ENCODE results near the gene RAP1A.
A peak's percentile ranks its signal among the peaks of the same experiment; 100 is the strongest.

DNA sequence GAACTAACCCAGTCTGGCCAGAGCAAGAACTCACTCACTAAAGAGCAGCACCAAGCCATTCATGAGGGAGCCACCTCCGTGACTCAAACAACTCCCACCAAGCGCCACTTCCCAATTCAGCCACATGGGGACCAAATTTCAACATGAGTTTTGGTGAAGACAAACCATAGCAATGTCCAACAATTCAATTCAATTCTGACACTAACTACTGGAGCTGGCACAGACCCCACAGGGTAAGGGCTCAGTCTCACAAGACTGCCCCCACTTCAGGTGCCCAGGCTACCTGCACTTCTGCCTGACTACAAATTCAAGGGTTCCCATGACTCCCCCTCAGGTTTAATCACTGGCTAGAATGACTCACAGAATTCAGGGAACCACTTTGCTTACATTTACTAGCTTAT, 48.8 kb upstream of the RAP1A start:
- TF ChIP-seq EGR1 (IDR thresholded peaks at IDR 0.05; ENCODE audit: low read depth in 2 of 2): no peak
- TF ChIP-seq, protein P1, sequence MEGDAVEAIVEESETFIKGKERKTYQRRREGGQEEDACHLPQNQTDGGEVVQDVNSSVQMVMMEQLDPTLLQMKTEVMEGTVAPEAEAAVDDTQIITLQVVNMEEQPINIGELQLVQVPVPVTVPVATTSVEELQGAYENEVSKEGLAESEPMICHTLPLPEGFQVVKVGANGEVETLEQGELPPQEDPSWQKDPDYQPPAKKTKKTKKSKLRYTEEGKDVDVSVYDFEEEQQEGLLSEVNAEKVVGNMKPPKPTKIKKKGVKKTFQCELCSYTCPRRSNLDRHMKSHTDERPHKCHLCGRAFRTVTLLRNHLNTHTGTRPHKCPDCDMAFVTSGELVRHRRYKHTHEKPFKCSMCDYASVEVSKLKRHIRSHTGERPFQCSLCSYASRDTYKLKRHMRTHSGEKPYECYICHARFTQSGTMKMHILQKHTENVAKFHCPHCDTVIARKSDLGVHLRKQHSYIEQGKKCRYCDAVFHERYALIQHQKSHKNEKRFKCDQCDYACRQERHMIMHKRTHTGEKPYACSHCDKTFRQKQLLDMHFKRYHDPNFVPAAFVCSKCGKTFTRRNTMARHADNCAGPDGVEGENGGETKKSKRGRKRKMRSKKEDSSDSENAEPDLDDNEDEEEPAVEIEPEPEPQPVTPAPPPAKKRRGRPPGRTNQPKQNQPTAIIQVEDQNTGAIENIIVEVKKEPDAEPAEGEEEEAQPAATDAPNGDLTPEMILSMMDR (IDR thresholded peaks at IDR 0.05; ENCODE audit: low read depth, low read length, missing input control): peak; percentile 22
- TF ChIP-seq, protein P2, sequence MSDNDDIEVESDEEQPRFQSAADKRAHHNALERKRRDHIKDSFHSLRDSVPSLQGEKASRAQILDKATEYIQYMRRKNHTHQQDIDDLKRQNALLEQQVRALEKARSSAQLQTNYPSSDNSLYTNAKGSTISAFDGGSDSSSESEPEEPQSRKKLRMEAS (IDR thresholded peaks at IDR 0.05): no peak
- TF ChIP-seq, protein P3, sequence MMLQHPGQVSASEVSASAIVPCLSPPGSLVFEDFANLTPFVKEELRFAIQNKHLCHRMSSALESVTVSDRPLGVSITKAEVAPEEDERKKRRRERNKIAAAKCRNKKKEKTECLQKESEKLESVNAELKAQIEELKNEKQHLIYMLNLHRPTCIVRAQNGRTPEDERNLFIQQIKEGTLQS (IDR thresholded peaks at IDR 0.05): no peak
- no peak for TF ChIP-seq RXRA (IDR thresholded peaks at IDR 0.05)
- TF ChIP-seq, protein P4, sequence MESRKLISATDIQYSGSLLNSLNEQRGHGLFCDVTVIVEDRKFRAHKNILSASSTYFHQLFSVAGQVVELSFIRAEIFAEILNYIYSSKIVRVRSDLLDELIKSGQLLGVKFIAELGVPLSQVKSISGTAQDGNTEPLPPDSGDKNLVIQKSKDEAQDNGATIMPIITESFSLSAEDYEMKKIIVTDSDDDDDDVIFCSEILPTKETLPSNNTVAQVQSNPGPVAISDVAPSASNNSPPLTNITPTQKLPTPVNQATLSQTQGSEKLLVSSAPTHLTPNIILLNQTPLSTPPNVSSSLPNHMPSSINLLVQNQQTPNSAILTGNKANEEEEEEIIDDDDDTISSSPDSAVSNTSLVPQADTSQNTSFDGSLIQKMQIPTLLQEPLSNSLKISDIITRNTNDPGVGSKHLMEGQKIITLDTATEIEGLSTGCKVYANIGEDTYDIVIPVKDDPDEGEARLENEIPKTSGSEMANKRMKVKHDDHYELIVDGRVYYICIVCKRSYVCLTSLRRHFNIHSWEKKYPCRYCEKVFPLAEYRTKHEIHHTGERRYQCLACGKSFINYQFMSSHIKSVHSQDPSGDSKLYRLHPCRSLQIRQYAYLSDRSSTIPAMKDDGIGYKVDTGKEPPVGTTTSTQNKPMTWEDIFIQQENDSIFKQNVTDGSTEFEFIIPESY (IDR thresholded peaks at IDR 0.05): no peak
- no peak for TF ChIP-seq JUND (IDR thresholded peaks at IDR 0.05)
- peak in 1 of 2 donors; percentile 52 for TF ChIP-seq RAD21 (IDR thresholded peaks at IDR 0.05)
- TF ChIP-seq, protein P5, sequence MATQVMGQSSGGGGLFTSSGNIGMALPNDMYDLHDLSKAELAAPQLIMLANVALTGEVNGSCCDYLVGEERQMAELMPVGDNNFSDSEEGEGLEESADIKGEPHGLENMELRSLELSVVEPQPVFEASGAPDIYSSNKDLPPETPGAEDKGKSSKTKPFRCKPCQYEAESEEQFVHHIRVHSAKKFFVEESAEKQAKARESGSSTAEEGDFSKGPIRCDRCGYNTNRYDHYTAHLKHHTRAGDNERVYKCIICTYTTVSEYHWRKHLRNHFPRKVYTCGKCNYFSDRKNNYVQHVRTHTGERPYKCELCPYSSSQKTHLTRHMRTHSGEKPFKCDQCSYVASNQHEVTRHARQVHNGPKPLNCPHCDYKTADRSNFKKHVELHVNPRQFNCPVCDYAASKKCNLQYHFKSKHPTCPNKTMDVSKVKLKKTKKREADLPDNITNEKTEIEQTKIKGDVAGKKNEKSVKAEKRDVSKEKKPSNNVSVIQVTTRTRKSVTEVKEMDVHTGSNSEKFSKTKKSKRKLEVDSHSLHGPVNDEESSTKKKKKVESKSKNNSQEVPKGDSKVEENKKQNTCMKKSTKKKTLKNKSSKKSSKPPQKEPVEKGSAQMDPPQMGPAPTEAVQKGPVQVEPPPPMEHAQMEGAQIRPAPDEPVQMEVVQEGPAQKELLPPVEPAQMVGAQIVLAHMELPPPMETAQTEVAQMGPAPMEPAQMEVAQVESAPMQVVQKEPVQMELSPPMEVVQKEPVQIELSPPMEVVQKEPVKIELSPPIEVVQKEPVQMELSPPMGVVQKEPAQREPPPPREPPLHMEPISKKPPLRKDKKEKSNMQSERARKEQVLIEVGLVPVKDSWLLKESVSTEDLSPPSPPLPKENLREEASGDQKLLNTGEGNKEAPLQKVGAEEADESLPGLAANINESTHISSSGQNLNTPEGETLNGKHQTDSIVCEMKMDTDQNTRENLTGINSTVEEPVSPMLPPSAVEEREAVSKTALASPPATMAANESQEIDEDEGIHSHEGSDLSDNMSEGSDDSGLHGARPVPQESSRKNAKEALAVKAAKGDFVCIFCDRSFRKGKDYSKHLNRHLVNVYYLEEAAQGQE (IDR thresholded peaks at IDR 0.05): no peak
- no peak for TF ChIP-seq TAF1 (conservative IDR thresholded peaks at IDR 0.05)
- no peak for TF ChIP-seq SP1 (IDR thresholded peaks at IDR 0.05)
- no peak for TF ChIP-seq HNF4G (IDR thresholded peaks at IDR 0.05)

Measured in liver (tissue), 3 donors.